Liver (tissue), 9 donors: ENCODE data around the gene FLG2. TPM values are rescaled to one million over a fixed set of nuclear protein-coding genes. Genes with fewer than 3 reads are reported as not detected.

Source experiments
- DNase-seq: peaks from one replicate; pipeline ENCODE4 v3.0.0-alpha.2; 2017; ENCODE audit warnings: low spot score
- H3K27ac ChIP-seq, 2 donors: one replicate each; pipeline ENCODE4 v1.7.0; 2013; ENCODE audit warnings: inconsistent platforms in 2 of 2, low read length in 2 of 2, control low read depth in 1 of 2, low read depth in 1 of 2, mild to moderate bottlenecking in 1 of 2
- H3K27me3 ChIP-seq, 4 donors: one replicate each; pipeline versions ENCODE4 v1.6.1 to v1.7.0; 2013; ENCODE audit warnings: low read length in 3 of 4, inconsistent platforms in 1 of 4, mild to moderate bottlenecking in 1 of 4, moderate library complexity in 1 of 4; ENCODE audit not compliant: control insufficient read depth in 4 of 4, insufficient read depth in 4 of 4
- H3K36me3 ChIP-seq, 4 donors: one replicate each; pipeline versions ENCODE4 v1.6.1 to v1.7.0; 2013; ENCODE audit warnings: low read length in 3 of 4, mild to moderate bottlenecking in 3 of 4, low read depth in 1 of 4, moderate library complexity in 1 of 4; ENCODE audit not compliant: control insufficient read depth in 4 of 4, insufficient read depth in 3 of 4
- H3K4me1 ChIP-seq, 4 donors: one replicate each; pipeline versions ENCODE4 v1.6.1 to v1.7.0; 2013; ENCODE audit warnings: low read length in 3 of 4, mild to moderate bottlenecking in 3 of 4, moderate library complexity in 1 of 4; ENCODE audit not compliant: control insufficient read depth in 4 of 4, insufficient read depth in 4 of 4
- H3K4me3 ChIP-seq, 3 donors: one replicate each; pipeline versions ENCODE4 v1.6.1 to v1.7.0; 2013; ENCODE audit warnings: low read length in 3 of 3, control low read depth in 1 of 3, low read depth in 1 of 3, mild to moderate bottlenecking in 1 of 3
- H3K9ac ChIP-seq, 2 donors: one replicate each; pipeline ENCODE4 v1.7.0; 2013; ENCODE audit warnings: low read length in 2 of 2, mild to moderate bottlenecking in 2 of 2, moderate library complexity in 2 of 2, control low read depth in 1 of 2, low read depth in 1 of 2
- H3K9me3 ChIP-seq, 4 donors: one replicate each; pipeline versions ENCODE4 v1.6.1 to v1.7.0; 2013; ENCODE audit warnings: low read length in 3 of 4; ENCODE audit not compliant: control insufficient read depth in 4 of 4
- EGR1 ChIP-seq, 2 donors: IDR thresholded peaks; 2 replicates each; pipeline ENCODE4 v1.6.1; 2016 to 2018; ENCODE audit warnings: antibody characterized with exemption in 2 of 2, low read depth in 2 of 2
- FOXA1 ChIP-seq: IDR thresholded peaks from 2 replicates; pipeline ENCODE4 v1.6.1; 2016; ENCODE audit warnings: antibody characterized with exemption
- FOXA2 ChIP-seq: IDR thresholded peaks from 2 replicates; pipeline ENCODE4 v1.6.1; 2016; ENCODE audit warnings: antibody characterized with exemption
- GABPA ChIP-seq, 2 donors: IDR thresholded peaks in 1 of 2; conservative IDR thresholded peaks in 1 of 2; 2 replicates each; pipeline ENCODE4 v1.6.1; 2016; ENCODE audit warnings: antibody characterized with exemption in 2 of 2, mild to moderate bottlenecking in 1 of 2, moderate library complexity in 1 of 2
- HNF4A ChIP-seq, 2 donors: conservative IDR thresholded peaks; 2 replicates each; pipeline ENCODE4 v1.6.1; 2016; ENCODE audit warnings: antibody characterized with exemption in 2 of 2, mild to moderate bottlenecking in 2 of 2
- HNF4G ChIP-seq: IDR thresholded peaks from 2 replicates; pipeline ENCODE4 v1.6.1; 2016; ENCODE audit warnings: antibody characterized with exemption
- JUND ChIP-seq, 2 donors: IDR thresholded peaks; 2 replicates each; pipeline ENCODE4 v1.6.1; 2016; ENCODE audit warnings: antibody characterized with exemption in 2 of 2
- NR2F2 ChIP-seq: IDR thresholded peaks from 2 replicates; pipeline ENCODE4 v1.6.1; 2016; ENCODE audit warnings: antibody characterized with exemption
- RAD21 ChIP-seq, 2 donors: IDR thresholded peaks; 2 replicates each; pipeline ENCODE4 v1.6.1; 2016; ENCODE audit warnings: antibody characterized with exemption in 2 of 2, mild to moderate bottlenecking in 2 of 2
- RXRA ChIP-seq, 2 donors: IDR thresholded peaks; 2 replicates each; pipeline ENCODE4 v1.6.1; 2017 to 2018; ENCODE audit warnings: antibody characterized with exemption in 2 of 2, mild to moderate bottlenecking in 1 of 2
- SP1 ChIP-seq: IDR thresholded peaks from 2 replicates; pipeline ENCODE4 v1.6.1; 2018; ENCODE audit warnings: antibody characterized with exemption, mild to moderate bottlenecking
- TAF1 ChIP-seq: conservative IDR thresholded peaks from 2 replicates; pipeline ENCODE4 v1.6.1; 2016; ENCODE audit warnings: antibody characterized with exemption, mild to moderate bottlenecking
- YY1 ChIP-seq: IDR thresholded peaks from 2 replicates; pipeline ENCODE4 v1.6.1; 2016; ENCODE audit warnings: antibody characterized with exemption, mild to moderate bottlenecking
- WGBS: extraction: QIAGEN DNeasy Blood & Tissue Kit; methylation state at CpG from one replicate; pipeline ENCODE4 v1.1.7; 2013; 5-methylcytosine and 5-hydroxymethylcytosine counted together
- polyA plus RNA-seq, 2 donors: library from polyadenylated mRNA; stranded (reverse) in 1 of 2; unstranded in 1 of 2; fragments of 200-250 nt in 1 of 2; fragments of >200 nt in 1 of 2; fragmentation: Nextera tagmentation in 1 of 2; extraction: Ambion mirVana in 1 of 2; gene quantifications; one replicate each; pipeline versions ENCODE4 v1.2.1 to v1.2.3, GENCODE V29; 2013 to 2015
- total RNA-seq, 2 donors: library from RNA; depleted of rRNA; stranded (reverse); fragments of >200 nt; gene quantifications; one replicate each; pipeline ENCODE4 v1.2.3, GENCODE V29; 2014
- TF ChIP-seq, protein P1 (sequence below): IDR thresholded peaks from 2 replicates; pipeline ENCODE4 v1.6.1; 2016; ENCODE audit warnings: antibody characterized with exemption
- TF ChIP-seq, protein P2 (sequence below): IDR thresholded peaks from 2 replicates; pipeline ENCODE4 v1.6.1; 2016; ENCODE audit warnings: antibody characterized with exemption, mild to moderate bottlenecking
- TF ChIP-seq, protein P3 (sequence below): IDR thresholded peaks from 2 replicates; pipeline ENCODE4 v1.6.1; 2016; ENCODE audit warnings: antibody characterized with exemption
- TF ChIP-seq, protein P4 (sequence below): fragments of 150-350 bp; IDR thresholded peaks from 2 replicates; pipeline ENCODE4 v1.5.1; 2017; ENCODE audit warnings: improper control_type of control experiment, low read depth, low read length; ENCODE audit not compliant: missing input control
- donor health status: healthy.
- donor health status: healthy.
- donor health status: healthy.
- donor health status: healthy.
- donor health status: healthy.

FLG2 gene
- total and polyA plus RNA-seq, 4 donors = not detected

- no peak overlapping the region for H3K9ac ChIP-seq
- no peaks in the 10 kb centered on the region for H3K36me3 ChIP-seq
- WGBS = 69% methylated on average over 5 of the region's 5 CpGs
- H3K4me1 ChIP-seq = no peaks in the 10 kb centered on the region
- TF ChIP-seq JUND (IDR thresholded peaks at IDR 0.05) (no peak), EGR1 (IDR thresholded peaks at IDR 0.05; ENCODE audit: low read depth in 2 of 2) (no peak), FOXA1 (no peak), YY1 (no peak), HNF4G (no peak), RXRA (IDR thresholded peaks at IDR 0.05) (no peak), SP1 (no peak), NR2F2 (no peak), RAD21 (IDR thresholded peaks at IDR 0.05) (no peak), TAF1 (no peak), FOXA2 (no peak), GABPA (IDR thresholded peaks at IDR 0.05 in 1 of 2, conservative IDR thresholded peaks at IDR 0.05 in 1 of 2) (no peak)
- TF ChIP-seq, protein P1, sequence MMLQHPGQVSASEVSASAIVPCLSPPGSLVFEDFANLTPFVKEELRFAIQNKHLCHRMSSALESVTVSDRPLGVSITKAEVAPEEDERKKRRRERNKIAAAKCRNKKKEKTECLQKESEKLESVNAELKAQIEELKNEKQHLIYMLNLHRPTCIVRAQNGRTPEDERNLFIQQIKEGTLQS = no peak
- TF ChIP-seq, protein P2, sequence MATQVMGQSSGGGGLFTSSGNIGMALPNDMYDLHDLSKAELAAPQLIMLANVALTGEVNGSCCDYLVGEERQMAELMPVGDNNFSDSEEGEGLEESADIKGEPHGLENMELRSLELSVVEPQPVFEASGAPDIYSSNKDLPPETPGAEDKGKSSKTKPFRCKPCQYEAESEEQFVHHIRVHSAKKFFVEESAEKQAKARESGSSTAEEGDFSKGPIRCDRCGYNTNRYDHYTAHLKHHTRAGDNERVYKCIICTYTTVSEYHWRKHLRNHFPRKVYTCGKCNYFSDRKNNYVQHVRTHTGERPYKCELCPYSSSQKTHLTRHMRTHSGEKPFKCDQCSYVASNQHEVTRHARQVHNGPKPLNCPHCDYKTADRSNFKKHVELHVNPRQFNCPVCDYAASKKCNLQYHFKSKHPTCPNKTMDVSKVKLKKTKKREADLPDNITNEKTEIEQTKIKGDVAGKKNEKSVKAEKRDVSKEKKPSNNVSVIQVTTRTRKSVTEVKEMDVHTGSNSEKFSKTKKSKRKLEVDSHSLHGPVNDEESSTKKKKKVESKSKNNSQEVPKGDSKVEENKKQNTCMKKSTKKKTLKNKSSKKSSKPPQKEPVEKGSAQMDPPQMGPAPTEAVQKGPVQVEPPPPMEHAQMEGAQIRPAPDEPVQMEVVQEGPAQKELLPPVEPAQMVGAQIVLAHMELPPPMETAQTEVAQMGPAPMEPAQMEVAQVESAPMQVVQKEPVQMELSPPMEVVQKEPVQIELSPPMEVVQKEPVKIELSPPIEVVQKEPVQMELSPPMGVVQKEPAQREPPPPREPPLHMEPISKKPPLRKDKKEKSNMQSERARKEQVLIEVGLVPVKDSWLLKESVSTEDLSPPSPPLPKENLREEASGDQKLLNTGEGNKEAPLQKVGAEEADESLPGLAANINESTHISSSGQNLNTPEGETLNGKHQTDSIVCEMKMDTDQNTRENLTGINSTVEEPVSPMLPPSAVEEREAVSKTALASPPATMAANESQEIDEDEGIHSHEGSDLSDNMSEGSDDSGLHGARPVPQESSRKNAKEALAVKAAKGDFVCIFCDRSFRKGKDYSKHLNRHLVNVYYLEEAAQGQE = no peak
- TF ChIP-seq, protein P3, sequence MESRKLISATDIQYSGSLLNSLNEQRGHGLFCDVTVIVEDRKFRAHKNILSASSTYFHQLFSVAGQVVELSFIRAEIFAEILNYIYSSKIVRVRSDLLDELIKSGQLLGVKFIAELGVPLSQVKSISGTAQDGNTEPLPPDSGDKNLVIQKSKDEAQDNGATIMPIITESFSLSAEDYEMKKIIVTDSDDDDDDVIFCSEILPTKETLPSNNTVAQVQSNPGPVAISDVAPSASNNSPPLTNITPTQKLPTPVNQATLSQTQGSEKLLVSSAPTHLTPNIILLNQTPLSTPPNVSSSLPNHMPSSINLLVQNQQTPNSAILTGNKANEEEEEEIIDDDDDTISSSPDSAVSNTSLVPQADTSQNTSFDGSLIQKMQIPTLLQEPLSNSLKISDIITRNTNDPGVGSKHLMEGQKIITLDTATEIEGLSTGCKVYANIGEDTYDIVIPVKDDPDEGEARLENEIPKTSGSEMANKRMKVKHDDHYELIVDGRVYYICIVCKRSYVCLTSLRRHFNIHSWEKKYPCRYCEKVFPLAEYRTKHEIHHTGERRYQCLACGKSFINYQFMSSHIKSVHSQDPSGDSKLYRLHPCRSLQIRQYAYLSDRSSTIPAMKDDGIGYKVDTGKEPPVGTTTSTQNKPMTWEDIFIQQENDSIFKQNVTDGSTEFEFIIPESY = no peak
- TF ChIP-seq, protein P4, sequence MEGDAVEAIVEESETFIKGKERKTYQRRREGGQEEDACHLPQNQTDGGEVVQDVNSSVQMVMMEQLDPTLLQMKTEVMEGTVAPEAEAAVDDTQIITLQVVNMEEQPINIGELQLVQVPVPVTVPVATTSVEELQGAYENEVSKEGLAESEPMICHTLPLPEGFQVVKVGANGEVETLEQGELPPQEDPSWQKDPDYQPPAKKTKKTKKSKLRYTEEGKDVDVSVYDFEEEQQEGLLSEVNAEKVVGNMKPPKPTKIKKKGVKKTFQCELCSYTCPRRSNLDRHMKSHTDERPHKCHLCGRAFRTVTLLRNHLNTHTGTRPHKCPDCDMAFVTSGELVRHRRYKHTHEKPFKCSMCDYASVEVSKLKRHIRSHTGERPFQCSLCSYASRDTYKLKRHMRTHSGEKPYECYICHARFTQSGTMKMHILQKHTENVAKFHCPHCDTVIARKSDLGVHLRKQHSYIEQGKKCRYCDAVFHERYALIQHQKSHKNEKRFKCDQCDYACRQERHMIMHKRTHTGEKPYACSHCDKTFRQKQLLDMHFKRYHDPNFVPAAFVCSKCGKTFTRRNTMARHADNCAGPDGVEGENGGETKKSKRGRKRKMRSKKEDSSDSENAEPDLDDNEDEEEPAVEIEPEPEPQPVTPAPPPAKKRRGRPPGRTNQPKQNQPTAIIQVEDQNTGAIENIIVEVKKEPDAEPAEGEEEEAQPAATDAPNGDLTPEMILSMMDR = no peak
- H3K9me3 ChIP-seq = no peaks in the 10 kb centered on the region
- H3K27me3 ChIP-seq = peaks cover 0 to 7% (median 0%) of the 10 kb centered on the region in 4 donors
- no peak overlapping the region for H3K27ac ChIP-seq
- H3K4me3 ChIP-seq = no peak overlapping the region
- no peak for DNase-seq
These were observed 37.7 kb upstream of the FLG2 start for GRCh38 chr1:152397474-152397873.

DNA sequence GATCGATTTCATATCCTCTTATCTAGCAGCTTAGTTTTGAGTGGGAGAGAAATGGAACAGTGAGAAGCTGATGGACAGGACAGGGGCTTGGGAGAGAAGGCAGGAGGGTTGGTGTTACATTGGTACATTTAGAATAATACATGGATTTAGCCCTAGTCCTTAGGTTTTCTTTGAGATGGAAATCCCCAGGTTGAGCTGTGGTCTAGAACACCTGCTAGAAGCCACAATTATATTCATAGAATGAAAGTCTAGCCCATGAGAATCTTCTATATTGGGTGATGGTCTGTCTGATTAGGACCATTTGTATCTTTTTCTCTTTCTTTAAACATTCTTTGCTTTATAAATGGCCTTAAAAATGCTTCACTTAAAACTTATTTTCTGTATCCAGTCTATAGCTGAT is 34.3 kb upstream of the FLG2 start:
- H3K9ac ChIP-seq = no peak overlapping the region
- 46% methylated on average over 1 of the region's 1 CpG for WGBS
- no peak overlapping the region for H3K27ac ChIP-seq
- no peaks in the 10 kb centered on the region for H3K4me1 ChIP-seq
- no peaks in the 10 kb centered on the region for H3K36me3 ChIP-seq
- H3K4me3 ChIP-seq = no peak overlapping the region
- peaks cover 0 to 7% (median 0%) of the 10 kb centered on the region in 4 donors for H3K27me3 ChIP-seq
- DNase-seq = no peak
- no peaks in the 10 kb centered on the region for H3K9me3 ChIP-seq
- TF ChIP-seq HNF4A (conservative IDR thresholded peaks at IDR 0.05) (no peak), SP1 (no peak), RXRA (IDR thresholded peaks at IDR 0.05) (no peak), RAD21 (IDR thresholded peaks at IDR 0.05) (no peak), HNF4G (no peak), TAF1 (no peak)
- TF ChIP-seq, protein P3 = no peak
- TF ChIP-seq, protein P2 = no peak
